ENCODE results near the gene LPP. TPM values are rescaled to one million over a fixed set of nuclear protein-coding genes. Genes with fewer than 3 reads are reported as not detected.

Gene LPP
- total RNA-seq, 1 experiment from 2014 or later: 17.4 TPM

- no peak for DNase-seq (ENCODE audit: low read depth)
Observed at GRCh38 chr3:188778091-188778852, 624.3 kb downstream of the LPP start.

- no peak for DNase-seq (ENCODE audit: low read depth)
Observed at GRCh38 chr3:188779281-188779980, 625.5 kb downstream of the LPP start.

GRCh38 chr3:188780193-188781147 lies 626.5 kb downstream of the LPP start:
- no peak for DNase-seq (ENCODE audit: low read depth)

- no peak for DNase-seq (ENCODE audit: low read depth)
Observed at GRCh38 chr3:188782613-188783124, 628.7 kb downstream of the LPP start.

GRCh38 chr3:188786424-188786823 lies 632.5 kb downstream of the LPP start:
- DNase-seq (ENCODE audit: low read depth): no peak

GRCh38 chr3:188788621-188789081 lies 634.7 kb downstream of the LPP start:
- peak; percentile 100 for DNase-seq (ENCODE audit: low read depth)

- DNase-seq (ENCODE audit: low read depth): no peak
Observed at GRCh38 chr3:188789251-188789650, 635.3 kb downstream of the LPP start.

GRCh38 chr3:188791311-188791710 lies 637.4 kb downstream of the LPP start:
- no peak for DNase-seq (ENCODE audit: low read depth)

GRCh38 chr3:188792793-188793192 lies 638.8 kb downstream of the LPP start:
- DNase-seq (ENCODE audit: low read depth): no peak

- DNase-seq (ENCODE audit: low read depth): peak; percentile 97
Observed at GRCh38 chr3:188796122-188796631, 642.2 kb downstream of the LPP start.

- peak; percentile 28 for DNase-seq (ENCODE audit: low read depth)
Observed at GRCh38 chr3:188797045-188797444, 643.1 kb downstream of the LPP start.

GRCh38 chr3:188798556-188799145 lies 644.7 kb downstream of the LPP start:
- no peak for DNase-seq (ENCODE audit: low read depth)

GRCh38 chr3:188801393-188801792 lies 647.4 kb downstream of the LPP start:
- DNase-seq (ENCODE audit: low read depth): no peak

- DNase-seq (ENCODE audit: low read depth): no peak
Observed at GRCh38 chr3:188802645-188803044, 648.7 kb downstream of the LPP start.

- DNase-seq (ENCODE audit: low read depth): peak; percentile 27
Observed at GRCh38 chr3:188807006-188807405, 653.0 kb downstream of the LPP start.

- DNase-seq (ENCODE audit: low read depth): no peak
Observed at GRCh38 chr3:188812198-188812597, 658.2 kb downstream of the LPP start.

- DNase-seq (ENCODE audit: low read depth): no peak
Observed at GRCh38 chr3:188814581-188814980, 660.6 kb downstream of the LPP start.

GRCh38 chr3:188817103-188817934 lies 663.4 kb downstream of the LPP start:
- no peak for DNase-seq (ENCODE audit: low read depth)

GRCh38 chr3:188817935-188818269 lies 663.9 kb downstream of the LPP start:
- no peak for DNase-seq (ENCODE audit: low read depth)

GRCh38 chr3:188818282-188818681 lies 664.3 kb downstream of the LPP start:
- no peak for DNase-seq (ENCODE audit: low read depth)
